ENCODE data around the gene RBMS3.

RBMS3 gene

DNA sequence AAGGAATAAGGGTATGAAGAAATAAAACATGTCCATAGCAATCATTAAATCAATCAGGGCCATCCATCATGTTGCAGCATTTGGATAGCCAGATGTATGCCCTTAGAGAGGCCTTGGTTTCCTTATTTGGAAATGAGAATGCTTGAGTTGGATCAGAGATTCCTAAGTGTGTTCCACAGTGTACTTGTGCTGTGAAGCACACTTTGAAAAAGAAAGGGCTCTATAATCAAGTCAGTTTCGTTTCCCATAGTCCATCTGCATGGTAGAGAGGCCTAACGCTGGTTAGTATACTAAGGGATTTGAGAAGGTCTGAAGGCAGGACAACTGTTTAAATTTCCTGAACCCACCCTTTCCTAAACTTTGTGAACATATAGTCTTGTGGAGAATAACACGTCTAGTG, 30.9 kb downstream of the RBMS3 start:
- no peak overlapping the region for H3K27ac ChIP-seq (ENCODE audit: low read depth, low read length)
- WGBS (ENCODE audit: extremely low coverage, insufficient coverage, insufficient read length): no CpG with 5 or more reads among the region's 3 CpGs
- H2BK12ac ChIP-seq (ENCODE audit: low read length): no peak overlapping the region
- H3K9me3 ChIP-seq (ENCODE audit: insufficient read depth, low read depth, low read length): no peaks in the 10 kb centered on the region
- H4K12ac ChIP-seq (ENCODE audit: low read depth, low read length): no peak overlapping the region
- H3K36me3 ChIP-seq (ENCODE audit: control insufficient read depth in 1 of 2, insufficient read depth in 2 of 2, low read length in 2 of 2): no peaks in the 10 kb centered on the region
- H3K4ac ChIP-seq (ENCODE audit: low read depth, low read length): no peak overlapping the region
- H3K14ac ChIP-seq (ENCODE audit: low read length): no peak overlapping the region
- no peaks in the 10 kb centered on the region for H3K79me2 ChIP-seq (ENCODE audit: control insufficient read depth, insufficient read depth, low read length, poor library complexity)
- H2AFZ ChIP-seq (ENCODE audit: insufficient read depth, low read length, poor library complexity): no peak overlapping the region
- no peak overlapping the region for H2BK120ac ChIP-seq (ENCODE audit: insufficient read depth, low read length, poor library complexity)
- H3K4me3 ChIP-seq (ENCODE audit: low read depth, low read length): no peak overlapping the region
- no peak overlapping the region for H3K9ac ChIP-seq (ENCODE audit: low read length)
- H2AK5ac ChIP-seq (ENCODE audit: low read length): no peak overlapping the region
- no peak for DNase-seq
- no peaks in the 10 kb centered on the region for H3K27me3 ChIP-seq (ENCODE audit: insufficient read depth, low read length)
- no peaks in the 10 kb centered on the region for H3K79me1 ChIP-seq (ENCODE audit: low read length)
- H3K23ac ChIP-seq (ENCODE audit: low read length): no peak overlapping the region
- H4K8ac ChIP-seq (ENCODE audit: low read depth, low read length): no peak overlapping the region
- H3K4me1 ChIP-seq (ENCODE audit: control insufficient read depth in 1 of 2, insufficient read depth in 2 of 2, low read length in 2 of 2): no peaks in the 10 kb centered on the region
- no peak overlapping the region for H3K4me2 ChIP-seq (ENCODE audit: low read length)
- no peak overlapping the region for H2BK5ac ChIP-seq (ENCODE audit: low read depth, low read length, poor library complexity)
- no peak overlapping the region for H3K18ac ChIP-seq (ENCODE audit: low read length)
- H4K91ac ChIP-seq (ENCODE audit: low read depth, low read length): no peak overlapping the region

DNA sequence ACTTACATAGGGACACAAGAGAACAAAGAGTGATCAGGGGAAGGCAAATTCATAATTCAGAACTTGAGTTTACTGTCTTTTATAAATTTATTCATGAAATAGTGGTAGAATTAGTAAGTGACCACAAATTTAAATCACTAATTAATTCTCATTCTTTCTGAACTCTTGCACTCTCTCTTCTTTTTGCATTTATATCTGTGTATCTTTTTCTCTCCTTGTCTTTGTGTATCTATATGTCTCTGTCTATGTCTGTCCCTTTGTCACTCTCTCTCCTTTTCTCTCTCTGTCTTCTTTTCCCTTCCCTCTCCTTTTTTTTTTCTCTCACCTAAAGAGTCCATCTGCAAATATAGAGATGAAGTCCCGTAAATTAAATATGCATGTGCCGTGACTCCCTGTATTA, 31.5 kb downstream of the RBMS3 start:
- Histone ChIP-seq H3K14ac (ENCODE audit: low read length) (no peak overlapping the region), H3K23ac (ENCODE audit: low read length) (no peak overlapping the region), H3K4me1 (ENCODE audit: control insufficient read depth in 1 of 2, insufficient read depth in 2 of 2, low read length in 2 of 2) (no peaks in the 10 kb centered on the region), H3K9ac (ENCODE audit: low read length) (no peak overlapping the region), H3K4me2 (ENCODE audit: low read length) (no peak overlapping the region), H3K36me3 (ENCODE audit: control insufficient read depth in 1 of 2, insufficient read depth in 2 of 2, low read length in 2 of 2) (no peaks in the 10 kb centered on the region), H3K79me2 (ENCODE audit: control insufficient read depth, insufficient read depth, low read length, poor library complexity) (no peaks in the 10 kb centered on the region), H2BK12ac (ENCODE audit: low read length) (no peak overlapping the region), H4K12ac (ENCODE audit: low read depth, low read length) (no peak overlapping the region), H3K4me3 (ENCODE audit: low read depth, low read length) (no peak overlapping the region), H3K9me3 (ENCODE audit: insufficient read depth, low read depth, low read length) (no peaks in the 10 kb centered on the region), H2BK120ac (ENCODE audit: insufficient read depth, low read length, poor library complexity) (no peak overlapping the region), H2AK5ac (ENCODE audit: low read length) (no peak overlapping the region), H2AFZ (ENCODE audit: insufficient read depth, low read length, poor library complexity) (no peak overlapping the region), H4K91ac (ENCODE audit: low read depth, low read length) (no peak overlapping the region), H2BK5ac (ENCODE audit: low read depth, low read length, poor library complexity) (no peak overlapping the region), H3K27me3 (ENCODE audit: insufficient read depth, low read length) (no peaks in the 10 kb centered on the region), H3K79me1 (ENCODE audit: low read length) (no peaks in the 10 kb centered on the region), H3K4ac (ENCODE audit: low read depth, low read length) (no peak overlapping the region), H3K27ac (ENCODE audit: low read depth, low read length) (no peak overlapping the region), H3K18ac (ENCODE audit: low read length) (no peak overlapping the region), H4K8ac (ENCODE audit: low read depth, low read length) (no peak overlapping the region)
- no CpG with 5 or more reads among the region's 2 CpGs for WGBS (ENCODE audit: extremely low coverage, insufficient coverage, insufficient read length)
- DNase-seq: no peak

DNA sequence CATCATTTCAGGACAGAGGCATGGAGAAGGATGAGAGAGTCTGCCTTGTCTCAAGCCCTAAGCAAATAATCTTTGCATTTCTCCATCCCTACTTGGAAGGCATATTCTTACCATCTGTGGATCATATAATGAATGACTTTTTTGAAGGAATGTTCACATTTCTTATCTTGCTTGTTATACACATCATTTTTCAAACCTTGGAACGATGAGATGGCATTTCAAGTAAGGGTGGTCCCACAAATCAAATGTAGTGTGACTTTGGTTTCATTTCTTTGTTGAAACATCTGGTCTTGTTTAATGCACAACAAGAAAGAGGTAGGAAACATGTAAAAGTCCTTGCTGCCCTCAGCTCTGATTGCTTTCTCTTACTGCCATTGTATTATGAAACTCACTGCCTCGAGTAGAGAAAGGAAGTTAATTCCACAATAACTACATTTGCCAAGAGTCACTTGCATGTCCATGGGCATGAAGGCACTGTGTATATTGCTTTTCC, 32.1 kb downstream of the RBMS3 start:
- H3K4ac ChIP-seq (ENCODE audit: low read depth, low read length): no peak overlapping the region
- no peaks in the 10 kb centered on the region for H3K36me3 ChIP-seq (ENCODE audit: control insufficient read depth in 1 of 2, insufficient read depth in 2 of 2, low read length in 2 of 2)
- no peaks in the 10 kb centered on the region for H3K4me1 ChIP-seq (ENCODE audit: control insufficient read depth in 1 of 2, insufficient read depth in 2 of 2, low read length in 2 of 2)
- H4K8ac ChIP-seq (ENCODE audit: low read depth, low read length): no peak overlapping the region
- H2BK12ac ChIP-seq (ENCODE audit: low read length): no peak overlapping the region
- no peaks in the 10 kb centered on the region for H3K79me2 ChIP-seq (ENCODE audit: control insufficient read depth, insufficient read depth, low read length, poor library complexity)
- WGBS (ENCODE audit: extremely low coverage, insufficient coverage, insufficient read length): no CpG with 5 or more reads among the region's 2 CpGs
- H3K79me1 ChIP-seq (ENCODE audit: low read length): no peaks in the 10 kb centered on the region
- H3K23ac ChIP-seq (ENCODE audit: low read length): no peak overlapping the region
- no peak overlapping the region for H3K27ac ChIP-seq (ENCODE audit: low read depth, low read length)
- H3K4me2 ChIP-seq (ENCODE audit: low read length): no peak overlapping the region
- DNase-seq: no peak
- H3K27me3 ChIP-seq (ENCODE audit: insufficient read depth, low read length): no peaks in the 10 kb centered on the region
- no peak overlapping the region for H4K91ac ChIP-seq (ENCODE audit: low read depth, low read length)
- H2AK5ac ChIP-seq (ENCODE audit: low read length): no peak overlapping the region
- H2AFZ ChIP-seq (ENCODE audit: insufficient read depth, low read length, poor library complexity): no peak overlapping the region
- no peak overlapping the region for H3K4me3 ChIP-seq (ENCODE audit: low read depth, low read length)
- H2BK5ac ChIP-seq (ENCODE audit: low read depth, low read length, poor library complexity): no peak overlapping the region
- no peak overlapping the region for H3K9ac ChIP-seq (ENCODE audit: low read length)
- no peak overlapping the region for H2BK120ac ChIP-seq (ENCODE audit: insufficient read depth, low read length, poor library complexity)
- H3K14ac ChIP-seq (ENCODE audit: low read length): no peak overlapping the region
- H3K18ac ChIP-seq (ENCODE audit: low read length): no peak overlapping the region
- H3K9me3 ChIP-seq (ENCODE audit: insufficient read depth, low read depth, low read length): no peaks in the 10 kb centered on the region
- H4K12ac ChIP-seq (ENCODE audit: low read depth, low read length): no peak overlapping the region

DNA sequence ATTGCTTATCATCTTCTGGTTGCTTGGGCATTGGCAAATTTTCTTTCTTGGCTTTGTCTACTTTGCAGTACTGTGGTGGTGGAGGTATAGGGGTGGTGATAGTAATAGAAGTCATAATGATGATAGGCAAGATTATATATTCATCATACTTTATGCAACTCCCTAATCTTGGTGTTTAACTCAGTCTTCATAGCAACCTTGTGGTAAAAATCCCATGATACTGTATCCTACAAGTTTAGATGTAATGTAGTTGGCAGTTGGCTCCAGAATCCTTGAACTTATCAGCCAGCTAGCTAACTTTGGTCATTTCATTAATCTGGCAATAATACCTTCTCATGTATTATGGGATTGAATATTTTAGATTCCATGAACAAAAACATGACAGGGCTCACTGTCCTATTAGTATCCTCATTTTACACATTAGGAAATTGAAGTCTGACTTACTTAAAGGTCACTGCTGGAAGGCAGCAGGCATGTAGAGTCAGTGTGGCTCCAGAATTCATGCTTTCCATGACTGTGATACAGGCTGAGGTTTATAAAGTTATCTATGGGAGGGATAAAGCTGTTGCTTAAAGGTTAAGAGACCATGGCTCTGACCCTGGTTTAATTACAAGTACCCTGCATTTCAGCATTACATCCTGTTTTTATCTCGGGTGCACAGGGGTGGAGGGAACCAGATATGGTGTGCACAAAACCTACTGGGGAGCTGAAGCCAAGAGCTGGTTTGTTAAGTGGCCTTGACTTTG, 33.3 kb downstream of the RBMS3 start:
- Histone ChIP-seq H2BK12ac (ENCODE audit: low read length) (no peak overlapping the region), H2BK5ac (ENCODE audit: low read depth, low read length, poor library complexity) (no peak overlapping the region), H4K8ac (ENCODE audit: low read depth, low read length) (no peak overlapping the region), H3K4me3 (ENCODE audit: low read depth, low read length) (no peak overlapping the region), H2BK120ac (ENCODE audit: insufficient read depth, low read length, poor library complexity) (no peak overlapping the region), H3K18ac (ENCODE audit: low read length) (no peak overlapping the region), H3K4ac (ENCODE audit: low read depth, low read length) (no peak overlapping the region), H3K14ac (ENCODE audit: low read length) (no peak overlapping the region), H3K27me3 (ENCODE audit: insufficient read depth, low read length) (no peaks in the 10 kb centered on the region), H3K4me1 (ENCODE audit: control insufficient read depth in 1 of 2, insufficient read depth in 2 of 2, low read length in 2 of 2) (no peaks in the 10 kb centered on the region), H3K79me1 (ENCODE audit: low read length) (no peaks in the 10 kb centered on the region), H2AK5ac (ENCODE audit: low read length) (no peak overlapping the region), H3K4me2 (ENCODE audit: low read length) (no peak overlapping the region), H4K12ac (ENCODE audit: low read depth, low read length) (no peak overlapping the region), H2AFZ (ENCODE audit: insufficient read depth, low read length, poor library complexity) (no peak overlapping the region), H3K9ac (ENCODE audit: low read length) (no peak overlapping the region), H3K9me3 (ENCODE audit: insufficient read depth, low read depth, low read length) (no peaks in the 10 kb centered on the region), H3K27ac (ENCODE audit: low read depth, low read length) (no peak overlapping the region), H4K91ac (ENCODE audit: low read depth, low read length) (no peak overlapping the region), H3K23ac (ENCODE audit: low read length) (no peak overlapping the region), H3K79me2 (ENCODE audit: control insufficient read depth, insufficient read depth, low read length, poor library complexity) (no peaks in the 10 kb centered on the region), H3K36me3 (ENCODE audit: control insufficient read depth in 1 of 2, insufficient read depth in 2 of 2, low read length in 2 of 2) (no peaks in the 10 kb centered on the region)
- DNase-seq: no peak
- no CpG with 5 or more reads among the region's 1 CpG for WGBS (ENCODE audit: extremely low coverage, insufficient coverage, insufficient read length)
